HepG2 (cell line): ENCODE measurements around the gene CLEC16A. TPM values are rescaled to one million over a fixed set of nuclear protein-coding genes. Genes with fewer than 3 reads are reported as not detected.

Experiments used
- ARNT2 ChIP-seq: sonication (generic); formaldehyde crosslinking; IDR thresholded peaks from 2 replicates; pipeline ENCODE4 v1.8.0; 2022; ENCODE audit warnings: mild to moderate bottlenecking, low read depth, missing genetic modification reagents, moderate library complexity
- ATF7 ChIP-seq, 2 experiments: fragments of 450-650 bp in 1 of 2; sonication (generic) in 1 of 2; formaldehyde crosslinking in 1 of 2; IDR thresholded peaks; 2 replicates each; pipeline versions ENCODE4 v1.4.0 to v1.6.1; 2016 to 2020; ENCODE audit warnings: antibody characterized with exemption in 1 of 2, mild to moderate bottlenecking in 1 of 2, missing genetic modification reagents in 1 of 2
- ATRX ChIP-seq: sonication (generic); formaldehyde crosslinking; IDR thresholded peaks from 2 replicates; pipeline ENCODE4 v1.4.0; 2020; ENCODE audit warnings: missing genetic modification reagents, borderline replicate concordance
- CBX2 ChIP-seq, 2 experiments: fragments of 200-600 bp in 1 of 2; sonication (generic); formaldehyde crosslinking in 1 of 2; IDR thresholded peaks; 2 replicates each; pipeline versions ENCODE4 v1.7.0 to v1.8.1; 2018 to 2022; ENCODE audit warnings: low read depth in 2 of 2, low read length in 1 of 2, mild to moderate bottlenecking in 1 of 2, missing genetic modification reagents in 1 of 2
- CEBPG ChIP-seq: IDR thresholded peaks from 2 replicates; pipeline ENCODE4 v1.6.1; 2016
- IRF2 ChIP-seq: IDR thresholded peaks from 2 replicates; pipeline ENCODE4 v1.6.1; 2018; ENCODE audit warnings: missing genetic modification reagents, missing compliant biosample characterization
- KDM3A ChIP-seq: IDR thresholded peaks from 2 replicates; pipeline ENCODE4 v1.6.1; 2018; ENCODE audit warnings: low read depth, missing compliant biosample characterization
- MIER2 ChIP-seq: IDR thresholded peaks from 2 replicates; pipeline ENCODE4 v1.6.1; 2016; ENCODE audit warnings: missing biosample characterization, missing genetic modification reagents
- NCOA1 ChIP-seq: sonication (generic); formaldehyde crosslinking; IDR thresholded peaks from 2 replicates; pipeline ENCODE4 v1.9.0; 2021; ENCODE audit warnings: missing genetic modification reagents
- NCOA2 ChIP-seq: sonication (generic); formaldehyde crosslinking; IDR thresholded peaks from 2 replicates; pipeline ENCODE4 v1.8.0; 2022; ENCODE audit warnings: inconsistent platforms
- RORA ChIP-seq: sonication (generic); formaldehyde crosslinking; IDR thresholded peaks from 2 replicates; pipeline ENCODE4 v1.5.0; 2020; ENCODE audit warnings: mild to moderate bottlenecking, missing genetic modification reagents, moderate library complexity
- SALL1 ChIP-seq: sonication (generic); formaldehyde crosslinking; IDR thresholded peaks from 2 replicates; pipeline ENCODE4 v1.8.0; 2022; ENCODE audit warnings: mild to moderate bottlenecking, missing genetic modification reagents
- SKI ChIP-seq: fragments of 450-650 bp; IDR thresholded peaks from one replicate; pipeline ENCODE4 v1.6.1; 2018; ENCODE audit warnings: mild to moderate bottlenecking; ENCODE audit not compliant: partially characterized antibody
- SNAPC4 ChIP-seq: sonication (generic); formaldehyde crosslinking; IDR thresholded peaks from 2 replicates; pipeline ENCODE4 v1.4.0; 2020; ENCODE audit warnings: mild to moderate bottlenecking, missing genetic modification reagents
- TFAP4 ChIP-seq: sonication (generic); IDR thresholded peaks from 2 replicates; pipeline ENCODE4 v1.6.1; 2016; ENCODE audit warnings: low read depth, borderline replicate concordance
- ZMAT5 ChIP-seq: sonication (generic); formaldehyde crosslinking; IDR thresholded peaks from 2 replicates; pipeline ENCODE4 v1.5.0; 2020; ENCODE audit warnings: mild to moderate bottlenecking, low read depth, missing genetic modification reagents, borderline replicate concordance
- ZMYM2 ChIP-seq: sonication (generic); formaldehyde crosslinking; IDR thresholded peaks from 2 replicates; pipeline ENCODE4 v1.8.0; 2022; ENCODE audit warnings: mild to moderate bottlenecking, missing genetic modification reagents
- ZNF713 ChIP-seq: sonication (generic); formaldehyde crosslinking; IDR thresholded peaks from 2 replicates; pipeline ENCODE4 v1.4.0; 2020; ENCODE audit warnings: mild to moderate bottlenecking, missing genetic modification reagents
- ZNF800 ChIP-seq: sonication (generic); formaldehyde crosslinking; IDR thresholded peaks from 2 replicates; pipeline ENCODE4 v1.4.0; 2020; ENCODE audit warnings: missing genetic modification reagents
- ZSCAN29 ChIP-seq: sonication (generic); formaldehyde crosslinking; conservative IDR thresholded peaks from 2 replicates; pipeline ENCODE4 v1.4.0; 2020; ENCODE audit warnings: mild to moderate bottlenecking, missing genetic modification reagents
- polyA plus RNA-seq, 8 experiments: library from polyadenylated mRNA; depleted of rRNA in 3 of 8; stranded (reverse) in 7 of 8; unstranded in 1 of 8; fragments of >200 nt; fragmentation: Illumina TruSeq in 4 of 8; extraction: Trizol in 4 of 8; gene quantifications; 2 replicates each; pipeline versions ENCODE4 v1.2.1 to v1.2.3, GENCODE V29; 2011 to 2016; ENCODE audit warnings: low read depth in 4 of 8, missing spikeins in 1 of 8, mixed read lengths in 1 of 8; ENCODE audit not compliant: insufficient read depth in 1 of 8
- total RNA-seq, 5 experiments: library from RNA; depleted of rRNA; stranded (reverse); fragments of >200 nt; fragmentation: Illumina TruSeq; extraction: Trizol; gene quantifications; 2 replicates each; pipeline ENCODE4 v1.2.3, GENCODE V29; 2016; ENCODE audit warnings: low read depth in 1 of 5

Gene CLEC16A
- total and polyA plus RNA-seq, 2 of the 13 experiments (the other 11 are each of a cell fraction or from before 2014, with no cell fraction given): 8.5 to 10.3 TPM

- TF ChIP-seq SNAPC4 (peak; percentile 76; the same call in 1 of the 2 replicates), SKI (peak; percentile 52), NCOA2 (CRISPR knock-in tag) (peak; percentile 72; the same call in 1 of the 2 replicates), RORA (CRISPR knock-in tag) (no peak), NCOA1 (no peak), ZSCAN29 (CRISPR knock-in tag) (peak; percentile 83; the same call in 1 of the 2 replicates), ZMAT5 (CRISPR knock-in tag) (no peak), IRF2 (CRISPR knock-in tag) (peak; percentile 100), MIER2 (CRISPR knock-in tag) (peak; percentile 87), ZNF800 (CRISPR knock-in tag) (peak; percentile 75; the same call in 1 of the 2 replicates), TFAP4 (peak; percentile 97; the same call in 1 of the 2 replicates), ZMYM2 (CRISPR knock-in tag) (peak; percentile 7; the same call in 1 of the 2 replicates), CBX2 (IDR thresholded peaks at IDR 0.05; ENCODE audit: low read depth, low read length) (no peak), CBX2 (CRISPR knock-in tag; IDR thresholded peaks at IDR 0.05; ENCODE audit: low read depth) (peak; percentile 63; the same call in 1 of the 2 replicates), ATF7 (IDR thresholded peaks at IDR 0.05) (no peak), ATF7 (CRISPR knock-in tag; IDR thresholded peaks at IDR 0.05) (peak; percentile 76), ARNT2 (CRISPR knock-in tag) (peak; percentile 81; the same call in 1 of the 2 replicates), KDM3A (CRISPR knock-in tag) (peak; percentile 99), SALL1 (CRISPR knock-in tag) (peak; percentile 95), CEBPG (CRISPR knock-in tag) (peak; percentile 71), ATRX (CRISPR knock-in tag) (no peak), ZNF713 (CRISPR knock-in tag) (0 out of 2 replicates have a peak, but pooled peaks have one; percentile 47)
Measured at GRCh38 chr16:10944249-10945064, at the start of gene CLEC16A (continued).
